Measurements from ENCODE around the gene HS1BP3.

DNA sequence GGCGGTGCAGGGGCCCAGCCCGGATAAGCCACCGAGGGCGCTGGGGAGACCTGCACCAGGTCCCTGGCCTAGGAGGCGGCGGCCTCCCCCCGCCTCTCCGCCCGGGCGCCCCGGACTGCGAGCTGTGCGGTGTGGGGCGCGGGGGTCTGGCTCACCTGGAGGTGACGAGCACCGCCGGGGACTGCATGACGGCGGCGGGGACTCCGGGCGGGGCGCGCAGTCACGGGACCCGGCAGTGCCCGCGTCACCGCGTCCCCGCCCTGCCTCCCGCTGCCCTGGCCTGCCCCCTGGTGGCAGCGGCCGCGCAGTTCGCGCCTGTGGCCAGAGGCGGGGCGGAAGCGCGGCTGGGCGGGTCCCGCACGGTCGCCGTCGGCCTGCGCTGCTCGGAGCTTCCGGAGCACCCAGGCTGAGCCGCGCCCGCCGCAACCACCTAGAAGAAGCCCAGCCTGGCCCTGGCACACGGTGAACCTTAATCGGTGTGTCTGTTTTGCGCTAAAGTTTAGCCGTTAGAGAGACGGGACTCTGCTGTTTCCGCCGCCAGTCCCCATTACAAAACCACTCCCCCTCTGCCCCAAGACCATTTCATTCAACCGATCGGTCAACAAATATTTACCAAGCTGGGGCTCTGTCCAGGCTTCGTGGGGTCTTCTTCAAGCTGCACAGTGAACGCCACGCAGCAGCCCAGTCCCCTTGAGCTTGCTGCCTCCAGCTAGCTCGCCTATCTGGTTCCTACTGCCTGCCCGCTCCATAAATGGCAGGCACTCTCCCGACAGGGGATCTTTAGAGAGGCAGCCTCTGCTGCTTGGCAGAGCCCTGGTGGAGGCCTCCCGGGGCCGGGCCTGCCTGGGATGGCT is at the start of gene HS1BP3:
- TF ChIP-seq CEBPB (IDR thresholded peaks at IDR 0.05) (no peak), POLR2A (IDR thresholded peaks at IDR 0.05; ENCODE audit: low read length) (peak; percentile 92), NFE2L2 (conservative IDR thresholded peaks at IDR 0.05; ENCODE audit: low read length) (no peak)
- TF ChIP-seq, protein P1, sequence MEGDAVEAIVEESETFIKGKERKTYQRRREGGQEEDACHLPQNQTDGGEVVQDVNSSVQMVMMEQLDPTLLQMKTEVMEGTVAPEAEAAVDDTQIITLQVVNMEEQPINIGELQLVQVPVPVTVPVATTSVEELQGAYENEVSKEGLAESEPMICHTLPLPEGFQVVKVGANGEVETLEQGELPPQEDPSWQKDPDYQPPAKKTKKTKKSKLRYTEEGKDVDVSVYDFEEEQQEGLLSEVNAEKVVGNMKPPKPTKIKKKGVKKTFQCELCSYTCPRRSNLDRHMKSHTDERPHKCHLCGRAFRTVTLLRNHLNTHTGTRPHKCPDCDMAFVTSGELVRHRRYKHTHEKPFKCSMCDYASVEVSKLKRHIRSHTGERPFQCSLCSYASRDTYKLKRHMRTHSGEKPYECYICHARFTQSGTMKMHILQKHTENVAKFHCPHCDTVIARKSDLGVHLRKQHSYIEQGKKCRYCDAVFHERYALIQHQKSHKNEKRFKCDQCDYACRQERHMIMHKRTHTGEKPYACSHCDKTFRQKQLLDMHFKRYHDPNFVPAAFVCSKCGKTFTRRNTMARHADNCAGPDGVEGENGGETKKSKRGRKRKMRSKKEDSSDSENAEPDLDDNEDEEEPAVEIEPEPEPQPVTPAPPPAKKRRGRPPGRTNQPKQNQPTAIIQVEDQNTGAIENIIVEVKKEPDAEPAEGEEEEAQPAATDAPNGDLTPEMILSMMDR (IDR thresholded peaks at IDR 0.05), result peak; percentile 99
- TF ChIP-seq, protein P2, sequence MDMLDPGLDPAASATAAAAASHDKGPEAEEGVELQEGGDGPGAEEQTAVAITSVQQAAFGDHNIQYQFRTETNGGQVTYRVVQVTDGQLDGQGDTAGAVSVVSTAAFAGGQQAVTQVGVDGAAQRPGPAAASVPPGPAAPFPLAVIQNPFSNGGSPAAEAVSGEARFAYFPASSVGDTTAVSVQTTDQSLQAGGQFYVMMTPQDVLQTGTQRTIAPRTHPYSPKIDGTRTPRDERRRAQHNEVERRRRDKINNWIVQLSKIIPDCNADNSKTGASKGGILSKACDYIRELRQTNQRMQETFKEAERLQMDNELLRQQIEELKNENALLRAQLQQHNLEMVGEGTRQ (IDR thresholded peaks at IDR 0.05), result no peak

Data from A549 (cell line).